ENCODE results near the gene BIRC2.

The BIRC2 gene

DNA sequence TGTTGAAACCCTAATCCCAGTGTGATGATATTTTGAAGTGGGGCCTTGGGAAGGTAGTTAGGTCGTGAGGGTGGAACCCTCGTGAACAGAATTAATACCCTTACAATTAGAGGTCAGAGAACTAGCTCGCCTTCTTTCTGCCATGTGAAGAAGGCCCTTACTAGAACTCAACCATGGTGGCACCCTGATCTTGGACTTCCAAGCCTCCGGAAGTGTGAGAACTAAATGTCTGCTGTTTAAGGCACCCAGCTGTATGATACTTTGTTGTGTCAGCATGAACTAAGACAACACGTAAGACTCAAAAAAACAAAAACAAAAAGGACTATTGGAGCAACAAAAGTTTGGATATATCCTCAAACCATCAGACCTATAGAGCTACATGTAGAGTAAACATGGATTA lies 53.6 kb downstream of the BIRC2 start:
- Histone ChIP-seq H3K27ac (ENCODE audit: low read depth, low read length) (no peak overlapping the region), H3K27me3 (ENCODE audit: insufficient read depth, low read length) (no peaks in the 10 kb centered on the region), H2AFZ (ENCODE audit: low read length, unreplicated experiment) (no peak overlapping the region), H3K79me2 (ENCODE audit: control insufficient read depth, insufficient read depth, low read length, unreplicated experiment) (peaks cover 12% of the 10 kb centered on the region), H3K4me3 (ENCODE audit: low read depth, low read length) (no peak overlapping the region), H3K36me3 (ENCODE audit: insufficient read depth, low read length) (peaks cover 21% of the 10 kb centered on the region), H3K4me1 (ENCODE audit: control insufficient read depth, insufficient read depth, low read length, unreplicated experiment) (peaks cover 8% of the 10 kb centered on the region)

GRCh38 chr11:102401905-102402304 lies 54.9 kb downstream of the BIRC2 start:
- peaks cover 23% of the 10 kb centered on the region for H3K36me3 ChIP-seq (ENCODE audit: insufficient read depth, low read length)
- H3K27me3 ChIP-seq (ENCODE audit: insufficient read depth, low read length): no peaks in the 10 kb centered on the region
- no peak overlapping the region for H2AFZ ChIP-seq (ENCODE audit: low read length, unreplicated experiment)
- H3K79me2 ChIP-seq (ENCODE audit: control insufficient read depth, insufficient read depth, low read length, unreplicated experiment): peaks cover 13% of the 10 kb centered on the region
- H3K4me1 ChIP-seq (ENCODE audit: control insufficient read depth, insufficient read depth, low read length, unreplicated experiment): peaks cover 6% of the 10 kb centered on the region
- no peak overlapping the region for H3K4me3 ChIP-seq (ENCODE audit: low read depth, low read length)
- no peak overlapping the region for H3K27ac ChIP-seq (ENCODE audit: low read depth, low read length)

DNA sequence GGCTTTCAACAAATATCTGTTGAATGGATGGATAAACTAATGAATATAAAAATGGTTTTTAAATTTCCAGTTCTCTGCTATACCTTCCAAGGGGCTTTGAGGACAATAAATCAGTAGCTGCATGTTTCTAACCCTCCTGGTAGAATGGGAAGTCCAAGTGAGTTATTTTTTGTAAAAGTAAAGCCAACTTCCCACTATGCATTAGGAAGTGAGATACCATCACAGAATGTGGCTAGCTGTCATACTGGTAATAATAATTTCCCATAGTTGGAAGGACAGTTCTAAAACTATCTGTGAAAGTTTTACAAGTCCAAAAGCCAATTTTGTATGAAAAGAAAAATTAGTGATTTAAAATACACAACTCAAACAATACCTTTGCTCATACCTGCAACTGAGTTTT lies 55.5 kb downstream of the BIRC2 start:
- Histone ChIP-seq H3K27me3 (ENCODE audit: insufficient read depth, low read length) (no peaks in the 10 kb centered on the region), H3K36me3 (ENCODE audit: insufficient read depth, low read length) (peaks cover 23% of the 10 kb centered on the region), H3K79me2 (ENCODE audit: control insufficient read depth, insufficient read depth, low read length, unreplicated experiment) (peaks cover 13% of the 10 kb centered on the region), H3K4me3 (ENCODE audit: low read depth, low read length) (no peak overlapping the region), H2AFZ (ENCODE audit: low read length, unreplicated experiment) (no peak overlapping the region), H3K27ac (ENCODE audit: low read depth, low read length) (no peak overlapping the region), H3K4me1 (ENCODE audit: control insufficient read depth, insufficient read depth, low read length, unreplicated experiment) (no peaks in the 10 kb centered on the region)

DNA sequence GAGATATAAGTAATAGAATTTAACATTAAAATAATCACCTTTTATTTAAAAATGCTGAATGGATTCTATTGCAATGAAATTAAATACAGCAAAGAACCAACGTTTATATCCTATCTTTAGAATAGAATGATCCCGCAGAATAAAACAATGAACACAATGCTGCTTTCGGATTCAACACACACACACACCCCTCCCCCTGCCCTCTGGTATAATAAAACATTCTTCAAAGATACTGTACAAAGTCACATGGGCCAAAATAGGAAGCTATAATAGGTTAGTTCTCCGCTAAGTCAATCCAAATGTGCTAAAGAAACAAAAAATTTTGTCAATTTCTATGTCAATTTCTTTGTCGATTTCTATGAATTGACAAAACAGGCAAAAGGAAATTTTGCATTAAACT lies 58.5 kb downstream of the BIRC2 start:
- peaks cover 18% of the 10 kb centered on the region for H3K36me3 ChIP-seq (ENCODE audit: insufficient read depth, low read length)
- no peak overlapping the region for H3K27ac ChIP-seq (ENCODE audit: low read depth, low read length)
- peaks cover 22% of the 10 kb centered on the region for H3K79me2 ChIP-seq (ENCODE audit: control insufficient read depth, insufficient read depth, low read length, unreplicated experiment)
- H3K4me1 ChIP-seq (ENCODE audit: control insufficient read depth, insufficient read depth, low read length, unreplicated experiment): no peaks in the 10 kb centered on the region
- H3K27me3 ChIP-seq (ENCODE audit: insufficient read depth, low read length): no peaks in the 10 kb centered on the region
- H3K4me3 ChIP-seq (ENCODE audit: low read depth, low read length): no peak overlapping the region
- H2AFZ ChIP-seq (ENCODE audit: low read length, unreplicated experiment): no peak overlapping the region

- no peak overlapping the region for H3K4me3 ChIP-seq (ENCODE audit: low read depth, low read length)
- no peaks in the 10 kb centered on the region for H3K27me3 ChIP-seq (ENCODE audit: insufficient read depth, low read length)
- H3K27ac ChIP-seq (ENCODE audit: low read depth, low read length): no peak overlapping the region
- peaks cover 24% of the 10 kb centered on the region for H3K79me2 ChIP-seq (ENCODE audit: control insufficient read depth, insufficient read depth, low read length, unreplicated experiment)
- H2AFZ ChIP-seq (ENCODE audit: low read length, unreplicated experiment): no peak overlapping the region
- H3K4me1 ChIP-seq (ENCODE audit: control insufficient read depth, insufficient read depth, low read length, unreplicated experiment): no peaks in the 10 kb centered on the region
- peaks cover 17% of the 10 kb centered on the region for H3K36me3 ChIP-seq (ENCODE audit: insufficient read depth, low read length)
These were observed 59.1 kb downstream of the BIRC2 start for GRCh38 chr11:102406099-102406498.

DNA sequence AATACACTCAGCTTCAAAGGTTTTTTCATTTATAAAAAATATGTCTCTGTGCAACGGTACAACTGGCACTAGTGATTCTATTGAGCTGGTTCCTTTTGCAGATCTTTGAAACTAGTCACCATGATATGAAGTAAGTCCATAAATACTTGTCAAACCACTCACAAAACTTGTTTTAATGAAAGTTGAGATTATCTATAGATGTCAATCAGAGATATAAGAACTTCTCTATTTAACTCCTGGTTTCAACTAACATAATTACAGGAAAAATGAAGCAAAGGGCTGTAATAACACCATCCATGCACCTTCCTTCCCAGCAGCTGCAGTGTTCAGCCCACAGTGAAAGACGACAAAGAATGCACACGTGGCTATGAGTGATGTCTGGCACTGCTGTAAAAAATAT lies 60.9 kb downstream of the BIRC2 start:
- Histone ChIP-seq H3K4me1 (ENCODE audit: control insufficient read depth, insufficient read depth, low read length, unreplicated experiment) (peaks cover 10% of the 10 kb centered on the region), H3K4me3 (ENCODE audit: low read depth, low read length) (no peak overlapping the region), H3K27me3 (ENCODE audit: insufficient read depth, low read length) (no peaks in the 10 kb centered on the region), H2AFZ (ENCODE audit: low read length, unreplicated experiment) (no peak overlapping the region), H3K27ac (ENCODE audit: low read depth, low read length) (no peak overlapping the region), H3K79me2 (ENCODE audit: control insufficient read depth, insufficient read depth, low read length, unreplicated experiment) (peaks cover 28% of the 10 kb centered on the region), H3K36me3 (ENCODE audit: insufficient read depth, low read length) (peaks cover 7% of the 10 kb centered on the region; the same call in 1 of the 2 replicates)

DNA sequence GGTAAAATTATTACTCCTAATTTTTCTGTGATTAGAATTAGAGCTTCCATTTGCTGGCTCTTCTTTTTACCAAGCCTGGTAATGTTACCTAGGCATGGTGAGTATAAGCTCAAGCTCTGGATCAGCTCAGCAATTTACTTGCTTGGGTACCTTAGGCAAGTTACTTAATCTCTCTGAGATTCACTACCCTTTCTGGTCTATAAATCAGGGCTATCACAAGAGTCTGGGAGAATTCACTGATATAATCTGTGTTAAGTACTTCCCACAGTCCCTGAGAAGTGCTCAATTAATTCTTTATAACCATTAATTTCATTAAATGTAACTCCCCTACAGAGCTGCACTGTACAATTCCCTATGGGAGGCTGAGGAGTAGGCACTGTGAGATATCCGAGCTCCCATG lies 61.3 kb downstream of the BIRC2 start:
- H3K27me3 ChIP-seq (ENCODE audit: insufficient read depth, low read length): no peaks in the 10 kb centered on the region
- no peak overlapping the region for H2AFZ ChIP-seq (ENCODE audit: low read length, unreplicated experiment)
- no peak overlapping the region for H3K4me3 ChIP-seq (ENCODE audit: low read depth, low read length)
- peaks cover 29% of the 10 kb centered on the region for H3K79me2 ChIP-seq (ENCODE audit: control insufficient read depth, insufficient read depth, low read length, unreplicated experiment)
- H3K4me1 ChIP-seq (ENCODE audit: control insufficient read depth, insufficient read depth, low read length, unreplicated experiment): peaks cover 10% of the 10 kb centered on the region
- no peak overlapping the region for H3K27ac ChIP-seq (ENCODE audit: low read depth, low read length)
- H3K36me3 ChIP-seq (ENCODE audit: insufficient read depth, low read length): peaks cover 7% of the 10 kb centered on the region; the same call in 1 of the 2 replicates

DNA sequence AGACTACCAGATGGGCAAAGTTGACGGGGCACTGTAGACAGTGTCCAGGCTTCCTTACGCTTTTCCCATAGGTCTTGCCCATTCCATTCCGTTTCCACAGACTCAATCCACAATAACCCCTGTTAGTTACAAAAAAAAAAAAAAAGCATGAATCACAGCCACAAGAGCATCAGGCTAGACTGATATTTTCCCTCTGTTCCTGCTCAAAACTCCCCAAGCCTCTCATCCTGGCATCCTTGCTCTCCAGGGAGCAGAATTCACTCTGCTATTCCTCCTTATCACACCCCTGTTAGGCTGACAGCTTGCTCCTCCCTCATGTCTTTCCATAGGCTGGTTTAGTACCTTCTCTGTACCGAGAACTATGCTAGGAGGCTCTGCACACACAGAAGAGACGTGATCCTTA lies 63.4 kb downstream of the BIRC2 start:
- H3K79me2 ChIP-seq (ENCODE audit: control insufficient read depth, insufficient read depth, low read length, unreplicated experiment): peaks cover 44% of the 10 kb centered on the region
- no peak overlapping the region for H2AFZ ChIP-seq (ENCODE audit: low read length, unreplicated experiment)
- no peaks in the 10 kb centered on the region for H3K27me3 ChIP-seq (ENCODE audit: insufficient read depth, low read length)
- H3K36me3 ChIP-seq (ENCODE audit: insufficient read depth, low read length): 0 out of 2 replicates have a peak, but pooled peaks cover 4% of the 10 kb centered on the region
- peaks cover 10% of the 10 kb centered on the region for H3K4me1 ChIP-seq (ENCODE audit: control insufficient read depth, insufficient read depth, low read length, unreplicated experiment)
- no peak overlapping the region for H3K27ac ChIP-seq (ENCODE audit: low read depth, low read length)
- H3K4me3 ChIP-seq (ENCODE audit: low read depth, low read length): no peak overlapping the region

- H3K79me2 ChIP-seq (ENCODE audit: control insufficient read depth, insufficient read depth, low read length, unreplicated experiment): peaks cover 47% of the 10 kb centered on the region
These were observed 64.1 kb downstream of the BIRC2 start for GRCh38 chr11:102411142-102411541.

GRCh38 chr11:102413497-102413896 lies 66.5 kb downstream of the BIRC2 start:
- no peak overlapping the region for H2AFZ ChIP-seq (ENCODE audit: low read length, unreplicated experiment)
- H3K79me2 ChIP-seq (ENCODE audit: control insufficient read depth, insufficient read depth, low read length, unreplicated experiment): peaks cover 52% of the 10 kb centered on the region
- no peak overlapping the region for H3K4me3 ChIP-seq (ENCODE audit: low read depth, low read length)
- H3K27ac ChIP-seq (ENCODE audit: low read depth, low read length): no peak overlapping the region
- 0 out of 2 replicates have a peak, but pooled peaks cover 3% of the 10 kb centered on the region for H3K36me3 ChIP-seq (ENCODE audit: insufficient read depth, low read length)
- peaks cover 10% of the 10 kb centered on the region for H3K4me1 ChIP-seq (ENCODE audit: control insufficient read depth, insufficient read depth, low read length, unreplicated experiment)
- H3K27me3 ChIP-seq (ENCODE audit: insufficient read depth, low read length): no peaks in the 10 kb centered on the region

More at GRCh38 chr11:102411142-102411541, 64.1 kb downstream of the BIRC2 start:
- Histone ChIP-seq H3K4me1 (ENCODE audit: control insufficient read depth, insufficient read depth, low read length, unreplicated experiment) (peaks cover 10% of the 10 kb centered on the region), H3K36me3 (ENCODE audit: insufficient read depth, low read length) (no peaks in the 10 kb centered on the region), H2AFZ (ENCODE audit: low read length, unreplicated experiment) (no peak overlapping the region), H3K27ac (ENCODE audit: low read depth, low read length) (no peak overlapping the region), H3K4me3 (ENCODE audit: low read depth, low read length) (no peak overlapping the region), H3K27me3 (ENCODE audit: insufficient read depth, low read length) (no peaks in the 10 kb centered on the region)

GRCh38 chr11:102414559-102414958 lies 67.5 kb downstream of the BIRC2 start:
- Histone ChIP-seq H3K36me3 (ENCODE audit: insufficient read depth, low read length) (0 out of 2 replicates have a peak, but pooled peaks cover 6% of the 10 kb centered on the region), H3K27ac (ENCODE audit: low read depth, low read length) (no peak overlapping the region), H3K27me3 (ENCODE audit: insufficient read depth, low read length) (no peaks in the 10 kb centered on the region)

More at GRCh38 chr11:102414559-102414958, 67.5 kb downstream of the BIRC2 start:
- peaks cover 10% of the 10 kb centered on the region for H3K4me1 ChIP-seq (ENCODE audit: control insufficient read depth, insufficient read depth, low read length, unreplicated experiment)
- no peak overlapping the region for H3K4me3 ChIP-seq (ENCODE audit: low read depth, low read length)
- H3K79me2 ChIP-seq (ENCODE audit: control insufficient read depth, insufficient read depth, low read length, unreplicated experiment): peaks cover 57% of the 10 kb centered on the region
- no peak overlapping the region for H2AFZ ChIP-seq (ENCODE audit: low read length, unreplicated experiment)

Data from ACC112 (cell line).